IPS-18c (cell line): Measurements from ENCODE around the gene CER1.
"Not testable (repeated sequence)": the region's sequence is repeated elsewhere in the genome, so short reads cannot be mapped to it uniquely, and the experiment has no call there.

ENCODE experiments used
- H3K4me3 ChIP-seq: 2 replicates; pipeline ENCODE4 v1.7.0; 2013; ENCODE audit warnings: low read depth, mild to moderate bottlenecking, low read length, moderate library complexity; ENCODE audit not compliant: insufficient read depth
- H3K9me3 ChIP-seq: one replicate; pipeline ENCODE4 v1.6.1; 2013; ENCODE audit warnings: mild to moderate bottlenecking, low read length, moderate library complexity; ENCODE audit not compliant: control insufficient read depth, insufficient read depth

Gene CER1

GRCh38 chr9:14686168-14686567 is 36.4 kb downstream of the CER1 start:
- Histone ChIP-seq H3K9me3 (no peaks in the 10 kb centered on the region), H3K4me3 (no peak overlapping the region)

- H3K9me3 ChIP-seq, H3K4me3 ChIP-seq: not testable (repeated sequence)
Measured at GRCh38 chr9:14682616-14683015, 39.9 kb downstream of the CER1 start.

GRCh38 chr9:14678776-14679175 is 43.8 kb downstream of the CER1 start:
- Histone ChIP-seq H3K4me3 (no peak overlapping the region), H3K9me3 (no peaks in the 10 kb centered on the region)

- Histone ChIP-seq H3K4me3 (no peak overlapping the region), H3K9me3 (no peaks in the 10 kb centered on the region)
Measured at GRCh38 chr9:14677872-14678271, 44.7 kb downstream of the CER1 start.

- Histone ChIP-seq H3K4me3 (no peak overlapping the region), H3K9me3 (no peaks in the 10 kb centered on the region)
Measured at GRCh38 chr9:14677396-14677795, 45.1 kb downstream of the CER1 start.

GRCh38 chr9:14674630-14675029 is 47.9 kb downstream of the CER1 start:
- H3K9me3 ChIP-seq, result no peaks in the 10 kb centered on the region
- H3K4me3 ChIP-seq, result no peak overlapping the region

GRCh38 chr9:14671377-14671776 is 51.2 kb downstream of the CER1 start:
- H3K4me3 ChIP-seq, result no peak overlapping the region
- H3K9me3 ChIP-seq, result no peaks in the 10 kb centered on the region

GRCh38 chr9:14670718-14671117 is 51.8 kb downstream of the CER1 start:
- Histone ChIP-seq H3K4me3 (no peak overlapping the region), H3K9me3 (no peaks in the 10 kb centered on the region)
